CD4-positive, alpha-beta T cell (primary cell): ENCODE measurements around the gene IL31. TPM values are rescaled to one million over a fixed set of nuclear protein-coding genes. Genes with fewer than 3 reads are reported as not detected.

ENCODE experiments used
- ATAC-seq: fragments of 200-7000 bp; cut with Tn5 transposase; one replicate; pipeline ENCODE4 v1.10.0; 2022; ENCODE audit warnings: mild to moderate bottlenecking; ENCODE audit not compliant: poor library complexity
- CTCF ChIA-PET: fragments of 350-600 bp; sonication (Branson Sonifier 250); formaldehyde crosslinking; loops from one replicate; lab custom pipeline; 2021; ENCODE audit warnings: antibody characterized with exemption, inconsistent platforms; lab: Charles Lee
- POLR2A ChIA-PET: fragments of 350-600 bp; sonication (Branson Sonifier 250); formaldehyde crosslinking; loops from one replicate; lab custom pipeline; 2021; ENCODE audit warnings: antibody characterized with exemption, inconsistent platforms; lab: Charles Lee
- DNase-seq, 14 experiments: peaks; one replicate each; pipeline ENCODE4 v3.0.0-alpha.2; 2013 to 2020; ENCODE audit warnings: mixed read lengths in 2 of 14
- H3K27ac ChIP-seq, 2 donors: one replicate each; pipeline versions ENCODE4 v1.5.1 to v1.7.0; 2013; ENCODE audit warnings: low read length in 2 of 2, low read depth in 1 of 2, mild to moderate bottlenecking in 1 of 2
- H3K27me3 ChIP-seq, 2 experiments: 1 replicate in 1 of 2; 2 replicates in 1 of 2; pipeline versions ENCODE4 v1.6.1 to v1.7.0; 2013; ENCODE audit warnings: low read length in 2 of 2, control low read depth in 1 of 2, mild to moderate bottlenecking in 1 of 2, moderate library complexity in 1 of 2; ENCODE audit not compliant: insufficient read depth in 2 of 2, control insufficient read depth in 1 of 2
- H3K36me3 ChIP-seq: one replicate; pipeline ENCODE4 v1.6.1; 2013; ENCODE audit warnings: low read length, control low read depth; ENCODE audit not compliant: insufficient read depth
- H3K4me1 ChIP-seq: one replicate; pipeline ENCODE4 v1.6.1; 2013; ENCODE audit warnings: low read length, control low read depth; ENCODE audit not compliant: insufficient read depth
- H3K4me3 ChIP-seq: one replicate; pipeline ENCODE4 v1.5.1; 2013; ENCODE audit warnings: mild to moderate bottlenecking, low read length, moderate library complexity
- H3K9me3 ChIP-seq, 2 experiments: 1 replicate in 1 of 2; 2 replicates in 1 of 2; pipeline versions ENCODE4 v1.6.1 to v1.7.0; 2013; ENCODE audit warnings: low read length in 2 of 2, mild to moderate bottlenecking in 2 of 2, control low read depth in 1 of 2, moderate library complexity in 1 of 2; ENCODE audit not compliant: control insufficient read depth in 1 of 2, insufficient read depth in 1 of 2
- H3K27ac Mint-ChIP-seq: one replicate; pipeline ENCODE4 v1.8.0; 2020; ENCODE audit warnings: mixed read lengths
- H3K27me3 Mint-ChIP-seq: one replicate; pipeline ENCODE4 v1.8.0; 2021; ENCODE audit warnings: mixed read lengths
- H3K36me3 Mint-ChIP-seq: one replicate; pipeline ENCODE4 v1.8.0; 2021; ENCODE audit warnings: low read depth, mixed read lengths
- H3K4me1 Mint-ChIP-seq: one replicate; pipeline ENCODE4 v1.8.0; 2021; ENCODE audit warnings: low read depth, mixed read lengths
- H3K4me3 Mint-ChIP-seq: one replicate; pipeline ENCODE4 v1.8.0; 2020; ENCODE audit warnings: mild to moderate bottlenecking, mixed read lengths
- H3K9me3 Mint-ChIP-seq: one replicate; pipeline ENCODE4 v1.8.0; 2020; ENCODE audit warnings: mixed read lengths
- intact Hi-C, 2 experiments: fragments of 100-400 bp; cut with DNase I in 1 of 2; cut with micrococcal nuclease in 1 of 2; formaldehyde crosslinking; loops; one replicate each; pipeline versions ENCODE4 v1.15.1 to v1.9.0; 2023 to 2025; cut with DNase I, micrococcal nuclease
- total RNA-seq, 174 experiments: library from RNA in 2 of 174; stranded (reverse) in 2 of 174; gene quantifications; one replicate each; pipeline ENCODE4 v1.2.3 and lab custom pipeline; 2021 to 2026
- TF ChIP-seq, protein P1 (sequence below): fragments of 200-600 bp; IDR thresholded peaks from one replicate; pipeline ENCODE4 v1.8.0; 2022; ENCODE audit warnings: antibody characterized with exemption, mild to moderate bottlenecking

The IL31 gene
- total RNA-seq, 2 experiments from 2014 or later: not detected

DNA sequence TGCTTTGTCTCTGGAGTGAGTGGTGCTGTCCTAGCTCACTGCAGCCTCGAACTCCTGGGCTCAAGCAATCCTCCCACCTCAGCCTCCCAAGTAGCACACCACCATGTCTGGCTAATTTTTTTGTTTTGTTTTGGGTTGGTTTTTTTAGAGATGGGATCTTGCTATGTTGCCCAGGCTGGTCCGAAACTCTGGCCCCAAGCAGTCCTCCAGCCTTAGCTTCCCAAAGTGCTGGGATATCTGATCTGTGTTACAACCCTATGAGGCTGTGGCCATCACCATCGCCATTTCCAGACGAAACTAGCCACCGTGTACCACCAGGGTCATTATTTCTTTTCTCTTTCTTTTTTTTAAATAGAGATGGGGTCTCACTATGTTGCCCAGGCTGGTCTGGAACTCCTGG is 2.6 kb downstream of the IL31 start:
- H3K27me3 Mint-ChIP-seq: no peaks in the 10 kb centered on the region
- POLR2A ChIA-PET: no interaction called here
- no peak for ATAC-seq
- H3K4me1 Mint-ChIP-seq: no peaks in the 10 kb centered on the region
- no peak overlapping the region for H3K4me3 Mint-ChIP-seq
- H3K27ac Mint-ChIP-seq: no peak overlapping the region
- H3K9me3 Mint-ChIP-seq: no peaks in the 10 kb centered on the region
- no peaks in the 10 kb centered on the region for H3K27me3 ChIP-seq
- CTCF ChIA-PET: no interaction called here
- DNase-seq: no peak
- H3K4me1 ChIP-seq: no peaks in the 10 kb centered on the region
- intact Hi-C loops: loop anchor here in 1 of 2 experiments (10.0 kb wide), 1 partner anchor 447 kb away; no protein-coding TSS in a partner anchor
- TF ChIP-seq, protein P1, sequence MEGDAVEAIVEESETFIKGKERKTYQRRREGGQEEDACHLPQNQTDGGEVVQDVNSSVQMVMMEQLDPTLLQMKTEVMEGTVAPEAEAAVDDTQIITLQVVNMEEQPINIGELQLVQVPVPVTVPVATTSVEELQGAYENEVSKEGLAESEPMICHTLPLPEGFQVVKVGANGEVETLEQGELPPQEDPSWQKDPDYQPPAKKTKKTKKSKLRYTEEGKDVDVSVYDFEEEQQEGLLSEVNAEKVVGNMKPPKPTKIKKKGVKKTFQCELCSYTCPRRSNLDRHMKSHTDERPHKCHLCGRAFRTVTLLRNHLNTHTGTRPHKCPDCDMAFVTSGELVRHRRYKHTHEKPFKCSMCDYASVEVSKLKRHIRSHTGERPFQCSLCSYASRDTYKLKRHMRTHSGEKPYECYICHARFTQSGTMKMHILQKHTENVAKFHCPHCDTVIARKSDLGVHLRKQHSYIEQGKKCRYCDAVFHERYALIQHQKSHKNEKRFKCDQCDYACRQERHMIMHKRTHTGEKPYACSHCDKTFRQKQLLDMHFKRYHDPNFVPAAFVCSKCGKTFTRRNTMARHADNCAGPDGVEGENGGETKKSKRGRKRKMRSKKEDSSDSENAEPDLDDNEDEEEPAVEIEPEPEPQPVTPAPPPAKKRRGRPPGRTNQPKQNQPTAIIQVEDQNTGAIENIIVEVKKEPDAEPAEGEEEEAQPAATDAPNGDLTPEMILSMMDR: no peak
- H3K4me3 ChIP-seq: no peak overlapping the region
- H3K27ac ChIP-seq: no peak overlapping the region
- no peaks in the 10 kb centered on the region for H3K9me3 ChIP-seq
- no peaks in the 10 kb centered on the region for H3K36me3 ChIP-seq
- H3K36me3 Mint-ChIP-seq: no peaks in the 10 kb centered on the region

DNA sequence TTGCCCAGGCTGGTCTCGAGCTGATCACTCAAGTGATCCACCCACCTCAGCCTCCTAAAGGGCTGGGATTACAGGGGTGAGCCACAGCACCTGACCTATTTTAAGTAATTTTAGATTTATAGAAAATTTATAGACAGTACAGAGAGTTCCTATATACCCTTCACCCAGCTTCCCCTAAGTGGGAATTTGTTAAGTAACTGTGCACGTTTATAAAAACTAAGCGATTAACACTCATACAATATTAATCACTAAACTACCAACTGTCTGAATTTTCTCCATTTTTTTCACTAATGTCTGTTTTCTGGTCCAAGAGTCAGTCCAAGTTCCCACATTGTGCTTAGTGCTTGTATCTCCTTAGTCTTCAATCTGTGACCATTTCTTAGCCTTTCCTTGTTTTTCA is 5.5 kb downstream of the IL31 start:
- ChIA-PET POLR2A (interaction anchor here (0.7 kb wide), 1 partner anchor 142 kb away, joined by 3 read pairs; no protein-coding TSS in a partner anchor), CTCF (no interaction called here)
- H3K36me3 ChIP-seq: no peaks in the 10 kb centered on the region
- Mint-ChIP-seq H3K27ac (no peak overlapping the region), H3K36me3 (no peaks in the 10 kb centered on the region), H3K9me3 (no peaks in the 10 kb centered on the region), H3K4me1 (no peaks in the 10 kb centered on the region), H3K4me3 (no peak overlapping the region), H3K27me3 (no peaks in the 10 kb centered on the region)
- TF ChIP-seq, protein P1: no peak
- intact Hi-C loops: no loop called here
- H3K27ac ChIP-seq: no peak overlapping the region
- no peak for ATAC-seq
- H3K27me3 ChIP-seq: no peaks in the 10 kb centered on the region
- no peak overlapping the region for H3K4me3 ChIP-seq
- no peak for DNase-seq
- H3K4me1 ChIP-seq: no peaks in the 10 kb centered on the region
- no peaks in the 10 kb centered on the region for H3K9me3 ChIP-seq

DNA sequence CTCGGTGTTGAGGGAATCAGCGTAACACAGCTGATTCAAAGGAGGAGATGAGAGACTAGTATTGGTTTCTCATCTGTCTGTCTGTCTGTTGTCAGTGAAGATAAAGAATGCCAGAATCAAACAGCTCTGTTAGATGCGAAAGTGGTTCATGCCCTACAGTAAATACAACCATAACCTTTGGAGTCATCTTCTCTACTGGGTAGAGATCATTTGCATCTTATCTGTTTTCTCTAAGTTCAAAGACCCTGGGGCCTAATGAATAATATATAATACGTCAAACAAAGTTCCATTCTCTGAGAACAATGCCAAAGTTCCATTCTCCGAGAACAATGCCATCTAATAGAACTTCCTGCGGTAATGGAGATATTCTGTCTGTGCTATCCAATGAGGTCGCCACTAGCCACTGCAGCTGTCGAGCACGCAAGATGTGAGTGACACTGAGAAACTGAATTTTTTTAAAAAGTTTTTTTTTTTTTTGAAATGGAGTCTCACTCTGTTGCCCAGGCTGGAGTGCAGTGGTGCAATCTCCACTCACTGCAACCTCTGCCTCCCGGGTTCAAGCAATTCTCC is 6.6 kb downstream of the IL31 start:
- DNase-seq (no peak), ATAC-seq (no peak)
- intact Hi-C loops: no loop called here
- Mint-ChIP-seq H3K4me3 (no peak overlapping the region), H3K9me3 (no peaks in the 10 kb centered on the region), H3K27ac (no peak overlapping the region), H3K27me3 (no peaks in the 10 kb centered on the region), H3K36me3 (no peaks in the 10 kb centered on the region), H3K4me1 (no peaks in the 10 kb centered on the region)
- TF ChIP-seq, protein P1: no peak
- no peaks in the 10 kb centered on the region for H3K9me3 ChIP-seq
- no peaks in the 10 kb centered on the region for H3K27me3 ChIP-seq
- no peaks in the 10 kb centered on the region for H3K4me1 ChIP-seq
- H3K27ac ChIP-seq: no peak overlapping the region
- H3K4me3 ChIP-seq: no peak overlapping the region
- no peaks in the 10 kb centered on the region for H3K36me3 ChIP-seq
- ChIA-PET CTCF (no interaction called here), POLR2A (no interaction called here)
